AG04450 (cell line): ENCODE results near the gene EXD1. TPM values are rescaled to one million over a fixed set of nuclear protein-coding genes. Genes with fewer than 3 reads are reported as not detected.

ENCODE experiments used
- CTCF ChIA-PET: fragments of 300-600, 350-600 bp; formaldehyde crosslinking; extraction: SDS; loops from one replicate; lab custom pipeline; 2022; ENCODE audit warnings: antibody characterized with exemption, inconsistent platforms; lab: Charles Lee
- POLR2A ChIA-PET: fragments of 350-600 bp; formaldehyde crosslinking; extraction: SDS; loops from one replicate; lab custom pipeline; 2021; ENCODE audit warnings: antibody characterized with exemption, inconsistent platforms; lab: Yijun Ruan, JAX
- DNase-seq: peaks from one replicate; pipeline ENCODE4 v3.0.0-alpha.2; 2011; ENCODE audit warnings: low read depth, low spot score
- H3K27ac ChIP-seq: one replicate; pipeline ENCODE4 v1.5.1; 2012; ENCODE audit warnings: low read depth, low read length, control low read depth
- H3K27me3 ChIP-seq: one replicate; pipeline ENCODE4 v1.6.0; 2012; ENCODE audit warnings: low read length; ENCODE audit not compliant: control insufficient read depth, insufficient read depth
- H3K4me3 ChIP-seq: 2 replicates; pipeline ENCODE4 v1.5.1; 2011; ENCODE audit warnings: mild to moderate bottlenecking, low read depth, low read length, control low read depth
- H3K9me3 ChIP-seq: 2 replicates; pipeline ENCODE4 v1.5.1; 2012; ENCODE audit warnings: low read length; ENCODE audit not compliant: control insufficient read depth, insufficient read depth
- CTCF ChIP-seq: IDR thresholded peaks from 2 replicates; pipeline ENCODE4 v1.5.1; 2011; ENCODE audit warnings: low read depth, low read length, control low read depth, inconsistent platforms
- polyA plus RNA-seq: library from polyadenylated mRNA; depleted of rRNA; stranded (reverse); fragments of >200 nt; gene quantifications from 2 replicates; pipeline ENCODE4 v1.2.3, GENCODE V29; 2011; rRNA removed

EXD1 gene
- polyA plus RNA-seq, 1 experiment, result not detected

GRCh38 chr15:41133454-41133853 lies 97.1 kb downstream of the EXD1 start:
- no peak for TF ChIP-seq CTCF
- DNase-seq, result no peak
- CTCF ChIA-PET, result no interaction called here

More at GRCh38 chr15:41133454-41133853, 97.1 kb downstream of the EXD1 start:
- Histone ChIP-seq H3K27ac (no peak overlapping the region), H3K27me3 (peaks cover 19% of the 10 kb centered on the region), H3K9me3 (no peaks in the 10 kb centered on the region), H3K4me3 (no peak overlapping the region)
- POLR2A ChIA-PET, result interaction anchor here (0.6 kb wide), 1 partner anchor 49 kb away, joined by 4 read pairs; no protein-coding TSS in a partner anchor

Other genes starting within 250 kb of the EXD1 start
- 5.3 and 8.0 TPM in 2 replicates for gene INO80, start 114.5 kb downstream of the EXD1 start, polyA plus RNA-seq
- gene CHP1, start 511 bp upstream of the EXD1 start, polyA plus RNA-seq, result 76.5 and 90.1 TPM in 2 replicates
- gene OIP5, start 101.8 kb upstream of the EXD1 start, polyA plus RNA-seq, result 2.9 and 3.9 TPM in 2 replicates
- 24.8 and 33.9 TPM in 2 replicates for gene NUSAP1, start 102.1 kb upstream of the EXD1 start, polyA plus RNA-seq
- gene NDUFAF1, start 171.7 kb upstream of the EXD1 start, polyA plus RNA-seq, result 24.4 and 34.4 TPM in 2 replicates
- gene RTF1, start 186.3 kb upstream of the EXD1 start, polyA plus RNA-seq, result 32.5 and 40.8 TPM in 2 replicates